OCI-LY7 (cell line): Measurements from ENCODE around the gene PRR33. TPM values are rescaled to one million over a fixed set of nuclear protein-coding genes. Genes with fewer than 3 reads are reported as not detected.

Experiments
- BruUV-seq: library from RNA; stranded (reverse); fragments of 400-500 nt; replicated peaks from 2 replicates; lab custom pipeline; 2021; lab: Mats Ljungman, UMichigan
- CTCF ChIA-PET: fragments of 300-600 bp; sonication (Branson Sonifier 250); formaldehyde crosslinking; loops from one replicate; lab custom pipeline; 2022; ENCODE audit warnings: antibody characterized with exemption; ENCODE audit not compliant: unreplicated experiment; lab: Charles Lee
- POLR2A ChIA-PET: fragments of 300-600 bp; sonication (Branson Sonifier 250); formaldehyde crosslinking; loops from one replicate; lab custom pipeline; 2022; ENCODE audit warnings: antibody characterized with exemption; lab: Charles Lee
- DNase-seq: peaks from one replicate; pipeline ENCODE4 v3.0.0-alpha.2; 2015; ENCODE audit warnings: low spot score
- H2AFZ ChIP-seq: fragments of 200-600 bp; sonication (generic), shearing (Covaris generic); 2 replicates; pipeline ENCODE4 v1.6.1; 2014; ENCODE audit warnings: mild to moderate bottlenecking, antibody characterized with exemption, low read length, moderate library complexity
- H3K27ac ChIP-seq: fragments of 200-600 bp; sonication (generic); 2 replicates; pipeline ENCODE4 v1.5.1; 2014; ENCODE audit warnings: mixed run types, low read depth, mild to moderate bottlenecking, moderate library complexity, low read length, inconsistent platforms; ENCODE audit not compliant: poor library complexity, severe bottlenecking
- H3K36me3 ChIP-seq: fragments of 200-600 bp; sonication (generic); 2 replicates; pipeline ENCODE4 v1.6.1; 2014; ENCODE audit warnings: mild to moderate bottlenecking, antibody characterized with exemption, low read length, moderate library complexity, mixed read lengths; ENCODE audit not compliant: insufficient read depth
- H3K4me1 ChIP-seq: fragments of 200-600 bp; sonication (generic); 2 replicates; pipeline ENCODE4 v1.5.1; 2014; ENCODE audit warnings: mild to moderate bottlenecking, low read length; ENCODE audit not compliant: insufficient read depth, poor library complexity, severe bottlenecking
- H3K4me2 ChIP-seq: fragments of 200-600 bp; sonication (generic); 2 replicates; pipeline ENCODE4 v1.6.1; 2014; ENCODE audit warnings: mild to moderate bottlenecking, low read length
- H3K4me3 ChIP-seq: fragments of 200-600 bp; sonication (generic); 2 replicates; pipeline ENCODE4 v1.5.1; 2014; ENCODE audit warnings: mild to moderate bottlenecking, low read depth, low read length; ENCODE audit not compliant: poor library complexity, severe bottlenecking
- H3K79me2 ChIP-seq: fragments of 200-600 bp; sonication (generic); 2 replicates; pipeline ENCODE4 v1.6.1; 2016; ENCODE audit warnings: low read depth, mild to moderate bottlenecking, low read length, moderate library complexity, mixed read lengths; ENCODE audit not compliant: insufficient read depth
- H3K9me2 ChIP-seq: fragments of 200-600 bp; sonication (generic); 2 replicates; pipeline ENCODE4 v1.6.1; 2016; ENCODE audit warnings: mild to moderate bottlenecking, low read length, mixed read lengths; ENCODE audit not compliant: insufficient read depth
- H3K9me3 ChIP-seq: fragments of 200-600 bp; sonication (generic); 2 replicates; pipeline ENCODE4 v1.6.1; 2014; ENCODE audit warnings: mild to moderate bottlenecking, mixed run types, low read length, mixed read lengths
- H4K20me1 ChIP-seq: fragments of 200-600 bp; sonication (generic); 2 replicates; pipeline ENCODE4 v1.6.1; 2014; ENCODE audit warnings: mild to moderate bottlenecking, antibody characterized with exemption, low read length, moderate library complexity, mixed read lengths; ENCODE audit not compliant: insufficient read depth
- CTCF ChIP-seq: fragments of 200-600 bp; sonication (generic); conservative IDR thresholded peaks from 2 replicates; pipeline ENCODE4 v1.5.1; 2014; ENCODE audit warnings: mild to moderate bottlenecking, antibody characterized with exemption, low read length, moderate library complexity, mixed read lengths
- EZH2phosphoT487 ChIP-seq: fragments of 200-600 bp; sonication (generic); IDR thresholded peaks from 2 replicates; pipeline ENCODE4 v1.6.1; 2018; ENCODE audit warnings: low read depth, borderline replicate concordance, mild to moderate bottlenecking, mixed run types, antibody characterized with exemption, low read length, moderate library complexity, mixed read lengths
- intact Hi-C: fragments of 100-400 bp; cut with micrococcal nuclease; formaldehyde crosslinking; loops from one replicate; pipeline ENCODE4 v1.10.0; 2022; ENCODE audit not compliant: unreplicated experiment
- microRNA-seq: library from miRNA; unstranded; fragments of <30 nt; microRNA quantifications from one replicate; pipeline ENCODE4 v1.2.0, GENCODE V29; 2022; ENCODE audit warnings: borderline replicate concordance
- small RNA-seq: library from RNA; depleted of rRNA; stranded (forward); fragments of <200 nt; gene quantifications from one replicate; pipeline ENCODE3, GENCODE V24; 2014
- total RNA-seq, 2 experiments: library from RNA; depleted of rRNA in 1 of 2; stranded (reverse); fragments of >200 nt in 1 of 2; shearing (Covaris generic) in 1 of 2; gene quantifications; 2 replicates each; pipeline ENCODE4 v1.2.3, GENCODE V29; 2014 to 2022

The PRR33 gene
- total RNA-seq, 2 experiments from 2014 or later = not detected

DNA sequence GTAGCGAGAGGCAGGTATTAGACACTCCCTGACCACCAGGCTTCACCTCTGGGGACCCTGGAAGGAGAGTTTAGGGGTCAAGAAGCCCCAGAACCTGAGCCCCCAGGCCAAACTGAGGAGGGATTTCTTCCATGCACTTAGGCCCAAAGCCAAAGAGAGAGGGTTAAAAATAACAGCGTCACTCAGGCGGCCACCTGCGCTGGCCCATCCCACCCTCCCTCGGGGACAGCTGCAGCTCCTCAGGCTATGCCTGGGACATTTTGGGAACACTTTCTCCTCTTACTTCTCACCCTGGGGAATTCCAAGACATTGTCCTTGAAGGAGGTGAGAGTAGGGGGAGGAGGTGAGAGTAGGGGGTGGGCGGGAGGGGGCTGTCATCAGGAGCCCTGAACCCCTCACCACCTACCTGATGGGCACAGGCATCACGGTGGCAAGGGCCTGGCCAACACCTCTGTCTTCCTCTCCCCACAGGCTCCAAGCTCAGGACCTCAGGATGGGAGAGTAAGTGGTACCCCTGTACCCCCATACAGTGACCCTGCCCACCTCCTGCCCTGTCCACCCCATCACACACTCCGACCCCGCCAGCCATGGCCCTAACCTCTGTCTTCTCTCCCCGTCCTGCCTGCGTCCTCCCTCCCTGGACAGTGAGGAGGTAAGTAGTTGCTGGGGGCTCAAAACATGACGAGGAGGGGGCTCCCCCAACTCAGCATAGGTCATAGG is 52.3 kb downstream of the PRR33 start:
- POLR2A ChIA-PET = interaction anchor here (0.8 to 1.2 kb wide), 2 partner anchors 11 to 14 kb away, joined by 3 to 4 read pairs; partner anchors contain the start of gene LSP1
- CTCF ChIA-PET = interaction anchor here (0.6 to 1.4 kb wide), 2 partner anchors 11 to 158 kb away, joined by 6 read pairs; no protein-coding TSS in a partner anchor
- TF ChIP-seq CTCF (no peak), EZH2phosphoT487 (no peak)
- no TSS peak for BruUV-seq
- Histone ChIP-seq H3K4me1 (peaks cover 36% of the 10 kb centered on the region), H3K4me2 (peak overlapping the region; percentile 94), H3K36me3 (no peaks in the 10 kb centered on the region), H3K4me3 (peak overlapping the region; percentile 57), H3K79me2 (no peaks in the 10 kb centered on the region), H3K27ac (peak overlapping the region; percentile 43), H4K20me1 (no peaks in the 10 kb centered on the region), H3K9me3 (no peaks in the 10 kb centered on the region), H2AFZ (peak overlapping the region; percentile 70; the same call in 1 of the 2 replicates), H3K9me2 (no peaks in the 10 kb centered on the region)
- intact Hi-C loops = no loop called here
- peak; percentile 7 for DNase-seq

DNA sequence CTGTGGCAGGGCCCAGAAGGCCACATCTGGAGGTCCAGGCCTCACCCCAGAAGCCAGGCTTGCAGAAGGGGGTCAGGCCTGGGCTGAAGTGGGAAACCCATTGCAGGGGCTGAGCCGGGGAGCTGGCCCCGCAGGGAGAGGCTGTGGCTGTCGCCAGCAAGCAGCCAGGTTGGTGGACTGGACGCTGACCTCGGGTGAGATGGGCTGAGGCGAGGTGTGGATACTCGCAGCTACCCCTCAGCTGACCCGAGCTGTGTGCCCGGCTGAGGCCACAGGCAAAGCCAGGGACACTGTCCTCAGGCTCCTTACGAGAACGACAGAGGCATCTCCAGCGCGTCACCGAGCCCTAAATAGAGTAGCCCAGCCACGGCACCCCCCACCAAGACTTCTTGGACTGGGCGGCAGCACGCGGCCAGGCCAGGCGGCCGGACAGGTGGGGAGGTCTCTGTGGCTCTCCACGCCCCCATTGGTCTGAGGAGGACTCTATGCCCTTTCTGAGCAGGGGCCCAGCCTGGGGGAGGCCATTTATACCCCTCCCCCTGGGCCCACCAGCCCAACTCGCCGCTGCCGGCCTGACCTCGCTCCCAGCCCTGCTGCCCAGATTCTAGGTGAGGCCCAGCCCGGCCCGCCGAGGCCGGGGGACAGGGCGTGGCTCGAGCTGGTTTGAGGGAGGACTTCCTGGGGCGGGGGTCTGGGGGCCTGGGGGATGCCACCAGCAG is 53.1 kb downstream of the PRR33 start, which contains the start of gene TNNI2:
TSS of gene TNNI2 (plus strand) at position 556 of the 719 bp plus-strand sequence. CDS start 716 bp downstream, outside the sequence.
- no peaks in the 10 kb centered on the region for H3K9me3 ChIP-seq
- ChIA-PET CTCF (interaction anchor here (0.6 kb wide), 1 partner anchor 169 kb away, joined by 3 read pairs; no protein-coding TSS in a partner anchor), POLR2A (interaction anchor here (0.8 to 1.2 kb wide), 2 partner anchors 12 to 15 kb away, joined by 3 to 4 read pairs; partner anchors contain the start of gene LSP1)
- no peak for TF ChIP-seq EZH2phosphoT487
- no peak for TF ChIP-seq CTCF
- no peaks in the 10 kb centered on the region for H3K36me3 ChIP-seq
- H3K79me2 ChIP-seq = no peaks in the 10 kb centered on the region
- H3K27ac ChIP-seq = peak within 1 kb of the TSS; percentile 43
- no TSS peak for BruUV-seq
- H3K4me2 ChIP-seq = peak within 1 kb of the TSS; percentile 94
- peaks cover 33% of the 10 kb centered on the region for H3K4me1 ChIP-seq
- peak within 1 kb of the TSS; percentile 70; the same call in 1 of the 2 replicates for H2AFZ ChIP-seq
- H3K4me3 ChIP-seq = peak within 1 kb of the TSS; percentile 57
- intact Hi-C loops = no loop called here
- DNase-seq = no peak
- H4K20me1 ChIP-seq = no peaks in the 10 kb centered on the region
- no peaks in the 10 kb centered on the region for H3K9me2 ChIP-seq

Small RNAs within 50 kb of the gene (microRNA-seq; reads per million reads assigned to microRNA genes)
- gene MIR4298 (not detected), gene MIR7847 (3.8 reads per million)

Small RNAs within 50 kb of the gene (small RNA-seq; reads per million reads assigned to genes)
- not detected for gene AC051649.1
- not detected for gene MIR4298

Other genes with a start within 250 kb of the PRR33 start
- gene KRTAP5-6, start 194.7 kb downstream of the PRR33 start, total RNA-seq (2014; rRNA removed; shearing (Covaris generic)) = not detected in 2 replicates
- gene KRTAP5-6, start 194.7 kb downstream of the PRR33 start, total RNA-seq (2022) = not detected in 2 replicates
- 0.05 and 0.38 TPM in 2 replicates for gene IFITM10, start 141.3 kb downstream of the PRR33 start, total RNA-seq (2014; rRNA removed; shearing (Covaris generic))
- gene IFITM10, start 141.3 kb downstream of the PRR33 start, total RNA-seq (2022) = 0.30 and 1.2 TPM in 2 replicates
- 27.7 and 31.7 TPM in 2 replicates for gene CTSD, start 128.0 kb downstream of the PRR33 start, total RNA-seq (2014; rRNA removed; shearing (Covaris generic))
- gene CTSD, start 128.0 kb downstream of the PRR33 start, total RNA-seq (2022) = 35.5 and 44.1 TPM in 2 replicates
- gene SYT8, start 56.9 kb downstream of the PRR33 start, total RNA-seq (2014; rRNA removed; shearing (Covaris generic)) = not detected in 2 replicates
- not detected in 2 replicates for gene SYT8, start 56.9 kb downstream of the PRR33 start, total RNA-seq (2022)
- 2.5 and 7.3 TPM in 2 replicates for gene TNNI2, start 52.9 kb downstream of the PRR33 start, total RNA-seq (2014; rRNA removed; shearing (Covaris generic))
- 8.7 and 14.3 TPM in 2 replicates for gene TNNI2, start 52.9 kb downstream of the PRR33 start, total RNA-seq (2022)
- 195 and 232 TPM in 2 replicates for gene LSP1, start 38.8 kb downstream of the PRR33 start, total RNA-seq (2014; rRNA removed; shearing (Covaris generic))
- gene LSP1, start 38.8 kb downstream of the PRR33 start, total RNA-seq (2022) = 225 and 303 TPM in 2 replicates
- 6.2 and 10.0 TPM in 2 replicates for gene TNNT3, start 27.8 kb upstream of the PRR33 start, total RNA-seq (2014; rRNA removed; shearing (Covaris generic))
- gene TNNT3, start 27.8 kb upstream of the PRR33 start, total RNA-seq (2022) = 4.7 and 5.8 TPM in 2 replicates
- gene MRPL23, start 55.4 kb upstream of the PRR33 start, total RNA-seq (2014; rRNA removed; shearing (Covaris generic)) = 149 and 199 TPM in 2 replicates
- gene MRPL23, start 55.4 kb upstream of the PRR33 start, total RNA-seq (2022) = 107 and 131 TPM in 2 replicates
- gene H19, start 105.9 kb upstream of the PRR33 start, total RNA-seq (2014; rRNA removed; shearing (Covaris generic)) = not detected in 2 replicates
- gene H19, start 105.9 kb upstream of the PRR33 start, total RNA-seq (2022) = not detected in 2 replicates
- gene IGF2, start 247.5 kb upstream of the PRR33 start, total RNA-seq (2014; rRNA removed; shearing (Covaris generic)) = not detected in 2 replicates
- gene IGF2, start 247.5 kb upstream of the PRR33 start, total RNA-seq (2022) = not detected in 2 replicates